Activated CD4-positive, alpha-beta T cell treated with anti-CD3 and anti-CD28 coated beads, Interleukin-2, amount 10 ng/mL, durations not matched to agents 7 days and 5 days (primary cell): Measurements from ENCODE around the gene GPRC5B. TPM values are rescaled to one million over a fixed set of nuclear protein-coding genes. Genes with fewer than 3 reads are reported as not detected.

Experiments used
- CTCF ChIA-PET: fragments of 350-600 bp; sonication (Branson Sonifier 250); formaldehyde crosslinking; loops from one replicate; lab custom pipeline; 2021; ENCODE audit warnings: antibody characterized with exemption; lab: Charles Lee
- POLR2A ChIA-PET: fragments of 350-600 bp; sonication (Branson Sonifier 250); formaldehyde crosslinking; loops from one replicate; lab custom pipeline; 2021; ENCODE audit warnings: antibody characterized with exemption; lab: Charles Lee
- DNase-seq: peaks from one replicate; pipeline ENCODE4 v3.0.0-alpha.2; 2020
- H3K27ac Mint-ChIP-seq: one replicate; pipeline ENCODE4 v1.8.0; 2021; ENCODE audit warnings: mild to moderate bottlenecking, moderate library complexity, mixed read lengths
- H3K27me3 Mint-ChIP-seq: one replicate; pipeline ENCODE4 v1.8.0; 2021; ENCODE audit warnings: mixed read lengths
- H3K36me3 Mint-ChIP-seq: one replicate; pipeline ENCODE4 v1.8.0; 2021; ENCODE audit warnings: low read depth, mixed read lengths
- H3K4me1 Mint-ChIP-seq: one replicate; pipeline ENCODE4 v1.8.0; 2021; ENCODE audit warnings: mixed read lengths
- H3K4me3 Mint-ChIP-seq: one replicate; pipeline ENCODE4 v1.8.0; 2021; ENCODE audit warnings: mild to moderate bottlenecking, moderate library complexity, mixed read lengths
- H3K9me3 Mint-ChIP-seq: one replicate; pipeline ENCODE4 v1.8.0; 2021; ENCODE audit warnings: mixed read lengths
- total RNA-seq, 2 experiments: library from RNA; stranded (reverse); gene quantifications; one replicate each; pipeline ENCODE4 v1.2.3, GENCODE V29; 2021

Gene GPRC5B
- total RNA-seq: under 1 TPM; 0.25 to 0.42 TPM

GRCh38 chr16:19884611-19885450 lies at the start of gene GPRC5B:
GPRC5B (minus strand) TSS chr16:19884848; CDS start chr16:19872845, 12,003 bp downstream.
- Mint-ChIP-seq H3K27ac (peak within 1 kb of the TSS; percentile 62), H3K27me3 (peaks cover 35% of the 10 kb centered on the region), H3K9me3 (no peaks in the 10 kb centered on the region), H3K4me1 (peaks cover 22% of the 10 kb centered on the region), H3K36me3 (no peaks in the 10 kb centered on the region), H3K4me3 (peak within 1 kb of the TSS; percentile 75)
- peak; percentile 36 for DNase-seq
- POLR2A ChIA-PET: interaction anchor here (0.8 kb wide), 1 partner anchor 283 kb away, joined by 3 read pairs; no protein-coding TSS in a partner anchor
- CTCF ChIA-PET: interaction anchor here (0.6 to 2.1 kb wide), 5 partner anchors 132 to 323 kb away, joined by 3 to 16 read pairs (median 4); no protein-coding TSS in a partner anchor

DNA sequence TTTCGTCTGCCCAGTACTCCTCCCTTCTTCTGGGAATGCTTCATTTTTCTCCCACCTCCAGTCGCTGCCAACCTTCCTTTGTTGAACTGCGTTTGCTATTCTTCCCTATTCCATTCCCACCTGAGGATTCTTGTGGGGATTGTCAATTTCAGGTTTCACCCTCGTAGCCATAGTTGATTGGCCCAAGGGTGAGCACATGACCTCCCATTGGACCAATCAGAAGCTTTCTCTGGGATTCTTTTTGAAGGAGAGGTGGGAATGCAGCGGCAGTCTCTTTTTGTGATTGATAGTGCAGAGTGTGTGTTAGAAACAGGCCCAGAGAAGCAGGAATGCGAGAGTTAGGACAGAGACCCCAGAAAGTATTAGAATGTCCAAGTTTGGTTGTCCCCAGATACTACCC lies 49.1 kb upstream of the GPRC5B start:
- Mint-ChIP-seq H3K27me3 (no peaks in the 10 kb centered on the region), H3K4me1 (no peaks in the 10 kb centered on the region), H3K4me3 (no peak overlapping the region), H3K27ac (no peak overlapping the region), H3K9me3 (no peaks in the 10 kb centered on the region), H3K36me3 (no peaks in the 10 kb centered on the region)
- no peak for DNase-seq
- CTCF ChIA-PET: no interaction called here
- POLR2A ChIA-PET: no interaction called here

- no peaks in the 10 kb centered on the region for H3K9me3 Mint-ChIP-seq
- H3K36me3 Mint-ChIP-seq: no peaks in the 10 kb centered on the region
- CTCF ChIA-PET: interaction anchor here (1.5 kb wide), 1 partner anchor 22 kb away, joined by 3 read pairs; no protein-coding TSS in a partner anchor
- H3K4me1 Mint-ChIP-seq: no peaks in the 10 kb centered on the region
- no peak for DNase-seq
- H3K27ac Mint-ChIP-seq: no peak overlapping the region
- H3K27me3 Mint-ChIP-seq: no peaks in the 10 kb centered on the region
- H3K4me3 Mint-ChIP-seq: no peak overlapping the region
- POLR2A ChIA-PET: no interaction called here
Observed at GRCh38 chr16:19929062-19929511, 44.4 kb upstream of the GPRC5B start.

DNA sequence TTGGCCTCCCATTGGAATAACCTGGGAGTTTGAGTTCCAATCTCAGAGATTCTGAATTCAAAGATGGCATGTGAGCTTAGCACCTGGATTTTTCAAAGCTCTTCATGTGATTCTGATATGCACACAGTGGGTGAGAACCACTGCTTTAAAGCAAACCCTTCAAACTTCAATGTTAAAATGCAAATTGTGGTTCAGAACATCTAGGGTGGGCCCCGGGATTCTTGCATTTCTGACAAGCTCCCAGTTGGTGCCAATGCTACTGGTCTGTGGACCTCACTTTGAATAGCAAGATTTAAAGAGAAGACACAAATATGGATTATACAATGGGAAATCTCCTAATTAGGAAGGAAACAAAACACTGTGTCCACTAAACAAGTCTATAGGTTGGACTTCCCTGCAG lies 43.8 kb upstream of the GPRC5B start:
- H3K36me3 Mint-ChIP-seq: no peaks in the 10 kb centered on the region
- no peak for DNase-seq
- H3K27me3 Mint-ChIP-seq: no peaks in the 10 kb centered on the region
- no peaks in the 10 kb centered on the region for H3K4me1 Mint-ChIP-seq
- ChIA-PET POLR2A (no interaction called here), CTCF (interaction anchor here (0.6 kb wide), 1 partner anchor 345 kb away, joined by 3 read pairs; no protein-coding TSS in a partner anchor)
- H3K27ac Mint-ChIP-seq: no peak overlapping the region
- no peak overlapping the region for H3K4me3 Mint-ChIP-seq
- H3K9me3 Mint-ChIP-seq: no peaks in the 10 kb centered on the region

- H3K36me3 Mint-ChIP-seq: no peaks in the 10 kb centered on the region
- no peaks in the 10 kb centered on the region for H3K4me1 Mint-ChIP-seq
- no peak overlapping the region for H3K4me3 Mint-ChIP-seq
- no peaks in the 10 kb centered on the region for H3K9me3 Mint-ChIP-seq
- DNase-seq: no peak
- ChIA-PET POLR2A (no interaction called here), CTCF (no interaction called here)
- no peaks in the 10 kb centered on the region for H3K27me3 Mint-ChIP-seq
- no peak overlapping the region for H3K27ac Mint-ChIP-seq
Observed at GRCh38 chr16:19926449-19927390, 42.1 kb upstream of the GPRC5B start.

DNA sequence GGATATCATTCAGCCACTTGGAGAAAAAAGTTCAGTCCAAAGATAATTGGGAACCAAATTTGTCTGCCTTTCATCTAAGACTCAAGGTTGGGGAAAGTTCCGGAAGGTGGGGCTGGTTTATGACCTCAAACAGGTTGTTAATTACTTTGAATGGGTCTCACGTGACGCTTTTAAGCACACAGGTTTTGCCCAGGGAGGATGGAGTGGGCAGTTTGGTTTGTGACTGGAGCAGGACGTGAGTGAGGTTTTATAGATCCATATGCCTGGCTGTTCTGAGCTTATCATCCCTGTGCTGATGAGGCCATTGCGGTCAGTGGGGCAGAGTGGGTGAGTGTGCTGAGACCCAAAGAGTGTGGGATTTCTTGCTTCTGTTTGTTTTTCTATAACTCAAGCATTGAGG lies 38.7 kb upstream of the GPRC5B start:
- Mint-ChIP-seq H3K9me3 (no peaks in the 10 kb centered on the region), H3K4me1 (no peaks in the 10 kb centered on the region), H3K36me3 (no peaks in the 10 kb centered on the region), H3K27me3 (peaks cover 6% of the 10 kb centered on the region), H3K4me3 (no peak overlapping the region), H3K27ac (no peak overlapping the region)
- POLR2A ChIA-PET: no interaction called here
- no peak for DNase-seq
- CTCF ChIA-PET: no interaction called here

DNA sequence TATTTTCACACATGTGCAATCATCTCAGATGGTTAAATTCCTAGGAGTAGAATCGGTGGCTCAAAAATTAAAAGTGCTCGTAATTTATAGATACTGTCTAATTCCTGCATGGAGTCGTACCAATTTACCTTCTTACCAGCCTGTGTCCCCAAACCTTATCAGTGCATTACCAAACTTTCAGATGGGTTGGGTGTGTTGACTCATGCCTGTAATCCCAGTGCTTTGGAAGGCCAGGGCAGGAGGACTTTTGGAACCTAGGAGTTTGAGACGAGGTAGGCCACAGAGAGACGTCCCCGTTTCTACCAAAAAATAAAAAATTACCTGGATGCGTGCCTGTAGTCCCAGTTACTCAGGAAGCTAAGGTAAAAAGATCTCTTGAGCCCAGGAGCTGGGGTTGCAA lies 34.5 kb upstream of the GPRC5B start:
- Mint-ChIP-seq H3K4me1 (no peaks in the 10 kb centered on the region), H3K36me3 (no peaks in the 10 kb centered on the region), H3K4me3 (no peak overlapping the region), H3K27ac (no peak overlapping the region), H3K27me3 (peaks cover 6% of the 10 kb centered on the region), H3K9me3 (no peaks in the 10 kb centered on the region)
- ChIA-PET POLR2A (no interaction called here), CTCF (interaction anchor here (0.7 kb wide), 1 partner anchor 11 kb away, joined by 3 read pairs; no protein-coding TSS in a partner anchor)
- no peak for DNase-seq

DNA sequence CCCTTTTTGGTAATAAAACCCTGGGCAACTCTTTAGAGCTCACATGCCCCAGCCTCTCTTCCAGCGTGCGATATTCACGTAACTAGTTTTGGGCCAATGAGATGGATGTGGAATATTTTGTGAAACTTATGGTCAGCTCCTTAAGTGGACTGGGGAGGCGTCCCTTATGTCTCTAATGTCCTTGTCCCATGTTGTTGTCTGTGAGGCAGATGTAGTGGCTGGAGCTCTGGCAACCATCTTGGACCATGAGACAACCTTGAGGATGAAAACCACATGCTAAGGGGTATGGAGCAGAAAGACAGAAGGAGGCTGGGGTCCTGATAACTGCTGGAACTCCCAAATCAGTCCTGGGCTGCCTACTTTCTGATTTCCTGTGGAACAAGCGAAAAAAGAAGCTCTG lies 31.4 kb upstream of the GPRC5B start:
- no peak for DNase-seq
- Mint-ChIP-seq H3K27me3 (peaks cover 5% of the 10 kb centered on the region), H3K27ac (no peak overlapping the region)

GRCh38 chr16:19914877-19915276 lies 30.2 kb upstream of the GPRC5B start:
- no peaks in the 10 kb centered on the region for H3K27me3 Mint-ChIP-seq
- POLR2A ChIA-PET: no interaction called here
- H3K4me1 Mint-ChIP-seq: no peaks in the 10 kb centered on the region
- H3K36me3 Mint-ChIP-seq: no peaks in the 10 kb centered on the region
- H3K4me3 Mint-ChIP-seq: no peak overlapping the region
- CTCF ChIA-PET: no interaction called here
- H3K9me3 Mint-ChIP-seq: no peaks in the 10 kb centered on the region
- DNase-seq: no peak
- no peak overlapping the region for H3K27ac Mint-ChIP-seq

More for the DNA sequence above, 31.4 kb upstream of the GPRC5B start:
- Mint-ChIP-seq H3K36me3 (no peaks in the 10 kb centered on the region), H3K4me1 (no peaks in the 10 kb centered on the region), H3K4me3 (no peak overlapping the region), H3K9me3 (no peaks in the 10 kb centered on the region)
- ChIA-PET POLR2A (no interaction called here), CTCF (no interaction called here)

DNA sequence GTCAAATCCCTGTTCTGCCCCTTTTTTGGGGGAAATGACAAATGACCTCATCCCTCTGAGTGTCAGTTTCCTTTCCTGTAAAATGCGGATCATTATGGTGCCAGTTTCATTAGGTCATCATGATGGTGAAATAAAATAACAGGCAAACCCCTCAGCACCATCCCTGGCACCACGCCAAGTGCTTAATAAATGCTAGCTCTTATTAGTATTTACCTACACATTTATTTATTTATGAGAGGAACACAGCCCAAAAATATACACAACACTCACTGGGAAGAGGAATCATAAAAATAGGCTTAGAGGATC lies 28.6 kb upstream of the GPRC5B start:
- POLR2A ChIA-PET: no interaction called here
- Mint-ChIP-seq H3K36me3 (no peaks in the 10 kb centered on the region), H3K9me3 (no peaks in the 10 kb centered on the region), H3K4me3 (no peak overlapping the region), H3K27me3 (no peaks in the 10 kb centered on the region), H3K27ac (no peak overlapping the region), H3K4me1 (no peaks in the 10 kb centered on the region)
- DNase-seq: no peak
- CTCF ChIA-PET: no interaction called here

GRCh38 chr16:19912455-19913339 lies 28.0 kb upstream of the GPRC5B start:
- Mint-ChIP-seq H3K4me3 (no peak overlapping the region), H3K27me3 (no peaks in the 10 kb centered on the region), H3K4me1 (peaks cover 4% of the 10 kb centered on the region), H3K27ac (no peak overlapping the region), H3K36me3 (no peaks in the 10 kb centered on the region), H3K9me3 (no peaks in the 10 kb centered on the region)
- CTCF ChIA-PET: no interaction called here
- POLR2A ChIA-PET: no interaction called here
- DNase-seq: no peak

GRCh38 chr16:19911747-19912454 lies 27.3 kb upstream of the GPRC5B start:
- Mint-ChIP-seq H3K4me1 (peaks cover 10% of the 10 kb centered on the region), H3K27ac (no peak overlapping the region), H3K27me3 (no peaks in the 10 kb centered on the region), H3K36me3 (no peaks in the 10 kb centered on the region), H3K4me3 (no peak overlapping the region), H3K9me3 (no peaks in the 10 kb centered on the region)
- ChIA-PET POLR2A (no interaction called here), CTCF (interaction anchor here (0.6 kb wide), 1 partner anchor 826 kb away, joined by 3 read pairs; no protein-coding TSS in a partner anchor)
- DNase-seq: no peak
